Rectal smooth muscle tissue (tissue), 1 donor: ENCODE measurements around the gene PA2G4.

Experiments
- H3K27ac ChIP-seq: one replicate; pipeline ENCODE4 v1.7.0; 2013; ENCODE audit warnings: low read depth, low read length, inconsistent platforms
- H3K27me3 ChIP-seq: one replicate; pipeline ENCODE4 v1.7.0; 2013; ENCODE audit warnings: low read length; ENCODE audit not compliant: control insufficient read depth, insufficient read depth
- H3K36me3 ChIP-seq: one replicate; pipeline ENCODE4 v1.7.0; 2013; ENCODE audit warnings: low read length; ENCODE audit not compliant: control insufficient read depth, insufficient read depth
- H3K4me1 ChIP-seq: one replicate; pipeline ENCODE4 v1.7.0; 2013; ENCODE audit warnings: low read length; ENCODE audit not compliant: control insufficient read depth, insufficient read depth
- H3K4me3 ChIP-seq: one replicate; pipeline ENCODE4 v1.7.0; 2013; ENCODE audit warnings: low read length
- H3K9ac ChIP-seq: one replicate; pipeline ENCODE4 v1.7.0; 2013; ENCODE audit warnings: low read length

PA2G4 gene

GRCh38 chr12:56159482-56160192 is 55.3 kb downstream of the PA2G4 start:
- H3K4me1 ChIP-seq, result peaks cover 19% of the 10 kb centered on the region
- H3K36me3 ChIP-seq, result peaks cover 37% of the 10 kb centered on the region
- H3K4me3 ChIP-seq, result peak overlapping the region; percentile 99
- H3K9ac ChIP-seq, result peak overlapping the region; percentile 99
- H3K27ac ChIP-seq, result peak overlapping the region; percentile 99
- no peaks in the 10 kb centered on the region for H3K27me3 ChIP-seq

GRCh38 chr12:56160193-56160763 is 55.9 kb downstream of the PA2G4 start:
- peak overlapping the region; percentile 99 for H3K4me3 ChIP-seq
- H3K36me3 ChIP-seq, result peaks cover 37% of the 10 kb centered on the region
- peak overlapping the region; percentile 99 for H3K27ac ChIP-seq
- H3K27me3 ChIP-seq, result no peaks in the 10 kb centered on the region
- H3K9ac ChIP-seq, result peak overlapping the region; percentile 99
- peaks cover 19% of the 10 kb centered on the region for H3K4me1 ChIP-seq

GRCh38 chr12:56160894-56161689 is 56.7 kb downstream of the PA2G4 start:
- Histone ChIP-seq H3K27ac (peak overlapping the region; percentile 99), H3K4me3 (peak overlapping the region; percentile 99), H3K36me3 (peaks cover 42% of the 10 kb centered on the region), H3K27me3 (no peaks in the 10 kb centered on the region), H3K4me1 (peaks cover 19% of the 10 kb centered on the region), H3K9ac (peak overlapping the region; percentile 40)

- Histone ChIP-seq H3K9ac (no peak overlapping the region), H3K27ac (peak overlapping the region; percentile 99), H3K4me1 (peaks cover 19% of the 10 kb centered on the region), H3K4me3 (peak overlapping the region; percentile 99), H3K36me3 (peaks cover 42% of the 10 kb centered on the region), H3K27me3 (no peaks in the 10 kb centered on the region)
Observed at GRCh38 chr12:56161690-56162351, 57.5 kb downstream of the PA2G4 start.

- Histone ChIP-seq H3K27me3 (no peaks in the 10 kb centered on the region), H3K4me3 (no peak overlapping the region), H3K36me3 (peaks cover 46% of the 10 kb centered on the region), H3K9ac (no peak overlapping the region), H3K27ac (peak overlapping the region; percentile 99), H3K4me1 (peaks cover 19% of the 10 kb centered on the region)
Observed at GRCh38 chr12:56162468-56163290, 58.3 kb downstream of the PA2G4 start.
